UCSD-AML1 (cell line): ENCODE measurements around the gene TECTA.
"Not testable (repeated sequence)": the region's sequence is repeated elsewhere in the genome, so short reads cannot be mapped to it uniquely, and the experiment has no call there.

Experiments
- DNase-seq: peaks from one replicate; lab custom pipeline; 2025; ENCODE audit not compliant: unreplicated experiment; lab: John Stamatoyannopoulos, UW

Gene TECTA

GRCh38 chr11:121091492-121092152, 9.4 kb upstream of the TECTA start:
- DNase-seq, result no peak

DNA sequence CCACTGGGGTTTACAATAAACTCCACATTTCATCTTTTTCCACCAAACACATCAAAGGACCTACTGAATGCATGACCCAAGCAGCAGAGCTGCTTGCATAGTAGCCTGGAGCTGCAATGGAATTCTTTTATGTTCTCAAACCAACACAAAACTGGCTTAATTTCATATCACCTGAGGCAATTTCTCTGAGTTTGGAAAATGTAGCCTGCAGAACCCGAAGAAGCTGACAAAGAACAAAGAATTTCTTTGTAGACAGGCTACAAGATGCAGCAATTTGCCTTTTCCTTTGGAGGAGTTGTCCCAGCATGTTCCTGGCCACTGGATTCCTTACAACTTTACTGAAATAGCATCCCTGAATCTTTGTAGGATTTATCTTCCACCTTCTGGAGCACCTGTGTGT, 5.5 kb upstream of the TECTA start:
- DNase-seq, result no peak

DNA sequence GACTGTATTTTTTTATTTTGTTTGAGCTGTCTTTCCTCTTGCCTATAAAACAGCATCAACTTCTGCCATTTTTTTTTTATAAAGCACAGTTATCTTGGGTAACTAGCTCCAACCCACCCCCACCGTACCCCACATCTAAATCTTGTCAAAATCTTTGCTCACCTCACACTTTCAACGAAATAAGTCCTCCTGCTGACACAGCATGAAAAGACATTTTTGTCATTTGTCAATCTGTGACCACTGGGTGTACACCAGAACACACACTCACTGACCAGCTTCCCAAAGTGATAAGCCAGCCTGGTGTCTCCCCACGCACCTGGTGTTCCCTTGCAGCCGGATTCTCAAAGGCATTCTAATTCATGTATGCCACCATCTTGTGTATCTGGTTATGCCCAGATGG, 1.7 kb upstream of the TECTA start:
- DNase-seq, result no peak

DNA sequence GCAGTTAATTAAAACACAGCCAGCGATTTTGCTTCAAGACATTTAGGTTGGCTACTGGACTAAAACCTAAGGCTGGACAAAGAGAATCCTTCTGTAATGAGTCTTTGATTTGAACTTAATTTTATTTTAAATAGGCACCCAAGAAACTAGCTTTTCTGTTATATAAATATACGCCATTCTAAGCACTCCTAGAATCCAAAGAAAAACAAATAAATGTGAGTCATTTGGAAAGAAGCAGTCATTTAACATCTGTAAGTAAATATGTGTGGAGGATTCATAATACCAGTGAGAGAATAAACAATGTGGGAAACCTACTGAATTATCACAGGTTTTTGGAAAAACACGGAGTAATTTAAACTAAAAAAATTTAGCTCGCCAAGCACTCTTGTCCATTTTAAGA, 1.2 kb upstream of the TECTA start:
- DNase-seq, result no peak

DNA sequence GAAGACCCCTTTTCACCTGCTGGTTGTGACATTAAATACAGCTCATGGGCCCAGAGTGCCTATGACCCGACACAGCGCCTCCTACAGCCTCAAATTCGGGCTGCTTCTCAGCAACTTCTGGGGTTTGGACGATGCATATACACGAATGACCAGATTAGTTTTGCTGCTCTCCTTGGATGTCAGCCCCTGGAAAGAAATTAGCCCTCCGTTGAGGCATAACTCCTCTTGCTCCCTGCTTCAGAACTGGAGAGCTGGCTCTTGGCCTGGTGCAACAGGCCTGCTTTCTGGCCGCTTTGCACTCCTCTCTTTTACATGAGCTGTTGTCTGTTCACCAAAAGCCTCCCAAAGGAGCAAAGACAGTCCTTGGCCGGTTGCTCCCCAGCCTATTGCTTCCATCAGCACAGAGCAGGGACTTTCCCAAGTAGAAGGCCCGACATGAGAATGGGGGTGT, 3.3 kb downstream of the TECTA start:
- DNase-seq, result no peak

GRCh38 chr11:121105063-121105480, 4.0 kb downstream of the TECTA start:
- DNase-seq, result no peak

- no peak for DNase-seq
Measured at GRCh38 chr11:121105481-121106195, 4.6 kb downstream of the TECTA start.

DNA sequence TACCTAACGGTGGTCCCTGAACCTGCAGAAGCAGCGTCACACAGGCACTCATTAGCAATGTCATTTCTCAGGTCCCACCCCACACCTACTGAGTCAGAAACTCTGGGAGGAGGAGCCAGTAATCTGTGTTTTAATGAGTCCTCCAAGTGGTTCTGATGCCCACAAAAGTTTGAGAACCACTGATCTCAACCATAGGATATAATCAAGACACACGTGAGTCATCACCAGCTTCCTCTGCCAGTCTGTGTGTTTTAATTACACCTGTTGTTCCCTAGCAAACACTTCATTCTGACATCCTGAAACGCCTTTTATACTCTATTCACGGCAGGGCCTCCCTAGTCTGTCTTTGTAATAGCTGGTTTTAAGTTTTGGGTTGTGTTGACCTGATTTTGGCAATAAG, 5.8 kb downstream of the TECTA start:
- no peak for DNase-seq

DNA sequence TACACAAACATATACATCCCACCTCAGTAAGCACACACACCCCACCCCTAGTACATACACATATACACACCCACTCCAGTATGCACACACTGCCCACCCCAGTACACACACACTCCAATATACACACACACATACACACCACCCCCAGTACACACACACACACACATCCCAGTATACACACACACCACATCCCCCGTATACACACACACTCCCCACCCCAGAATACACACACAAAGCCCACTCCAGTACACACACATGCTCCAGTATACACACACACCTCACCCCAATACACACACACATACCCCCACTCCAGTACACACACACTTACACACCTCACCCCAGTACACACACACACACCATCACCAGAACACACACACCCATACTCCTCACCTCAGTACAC, 7.4 kb downstream of the TECTA start:
- DNase-seq, result no peak

GRCh38 chr11:121109471-121109870, 8.4 kb downstream of the TECTA start:
- no peak for DNase-seq

DNA sequence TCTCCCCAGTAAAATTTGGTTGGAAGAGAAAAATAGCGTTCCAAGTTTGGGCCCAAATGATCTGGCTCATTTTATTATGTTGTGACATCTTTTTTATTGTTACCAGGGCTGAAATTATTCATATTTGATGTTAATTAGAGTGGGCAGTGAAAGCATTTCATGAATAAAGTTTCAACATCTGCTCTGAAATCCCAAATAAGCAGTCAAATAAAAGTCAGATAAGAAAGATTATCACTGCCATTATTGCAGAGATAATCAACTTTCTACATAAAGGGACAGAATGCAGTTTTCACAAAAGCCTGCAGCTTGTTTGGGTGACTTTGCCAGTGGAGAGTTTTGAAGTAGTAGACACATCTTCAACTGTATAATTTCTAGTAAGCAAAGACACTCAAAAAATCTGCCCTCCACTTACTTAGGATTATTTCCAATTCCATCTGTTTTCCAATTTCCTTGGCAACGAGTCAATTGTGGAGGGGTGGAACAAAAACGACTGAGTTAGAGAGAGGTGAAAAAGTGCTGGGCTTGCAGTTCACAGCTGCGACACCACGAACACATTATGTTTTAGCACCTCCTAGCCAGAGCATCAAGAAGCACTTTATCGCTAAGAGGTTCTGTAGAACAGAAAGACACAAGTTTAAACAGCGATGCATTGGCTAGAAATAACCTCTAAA, 9.0 kb downstream of the TECTA start:
- DNase-seq, result no peak

DNA sequence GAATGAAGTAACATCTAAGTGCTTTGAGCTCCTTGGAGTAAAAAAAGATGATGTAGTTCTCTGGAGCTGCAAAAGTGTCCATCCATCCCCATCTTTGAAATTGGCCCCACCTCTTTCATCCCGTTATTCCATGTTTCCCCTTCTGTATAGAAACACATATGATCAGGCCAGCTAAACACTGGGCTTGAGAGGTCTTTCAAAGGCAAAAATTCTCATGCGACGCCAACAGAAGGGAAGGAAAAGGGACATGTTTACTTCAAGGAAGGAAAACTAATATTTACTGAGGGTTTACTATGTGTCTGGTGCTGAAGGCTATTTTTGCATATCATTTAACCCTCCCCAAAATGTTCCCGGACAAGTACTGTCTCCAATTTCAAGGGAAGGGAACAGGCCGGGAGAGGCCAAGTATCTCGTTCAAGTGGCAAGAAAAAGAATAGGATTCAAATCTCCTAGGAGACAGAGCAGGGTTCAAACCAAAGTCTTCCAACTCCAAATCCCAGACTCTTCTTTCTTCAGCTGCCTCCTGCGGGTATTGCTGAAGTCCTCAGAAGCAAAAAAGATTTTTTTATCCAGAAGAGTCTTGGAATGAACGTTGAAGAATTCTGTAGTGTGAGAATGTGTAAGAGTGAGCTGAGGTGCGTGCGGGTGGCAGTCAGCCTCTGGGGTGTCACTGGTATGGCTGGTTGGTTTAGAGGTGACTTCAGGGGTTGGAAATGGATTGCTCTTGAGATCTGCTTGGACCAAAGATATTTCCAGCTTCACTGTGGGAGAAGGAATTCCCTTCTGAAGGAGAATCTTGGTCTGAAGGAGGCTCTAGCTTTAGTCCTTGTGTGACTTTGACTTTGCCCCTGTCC, 10.1 kb downstream of the TECTA start:
- no peak for DNase-seq

- peak; percentile 26 for DNase-seq
Measured at GRCh38 chr11:121112498-121113455, 11.7 kb downstream of the TECTA start.

DNA sequence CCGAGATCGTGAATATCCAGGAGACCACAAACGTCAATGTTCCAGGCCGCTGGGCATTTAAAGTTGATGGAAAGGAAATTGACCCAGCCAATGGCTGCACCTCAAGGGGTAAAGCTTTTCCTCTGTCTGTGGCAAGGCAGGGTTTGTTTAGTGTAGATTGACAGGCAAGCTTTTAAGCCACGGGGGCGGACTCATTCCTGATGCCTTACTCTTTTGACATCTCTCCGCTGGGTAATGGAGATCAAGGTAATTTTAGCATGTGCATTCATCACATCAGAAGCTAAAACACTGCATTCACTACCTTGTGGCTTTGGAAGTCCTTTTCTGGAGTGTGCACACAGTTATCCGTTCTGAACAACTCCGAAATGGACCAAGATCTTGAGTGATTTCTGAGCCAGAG, 12.6 kb downstream of the TECTA start:
- no peak for DNase-seq

- DNase-seq, result not testable (repeated sequence)
Measured at GRCh38 chr11:121115024-121115423, 14.0 kb downstream of the TECTA start.

- no peak for DNase-seq
Measured at GRCh38 chr11:121117788-121118187, 16.7 kb downstream of the TECTA start.

GRCh38 chr11:121119440-121119839, 18.4 kb downstream of the TECTA start:
- DNase-seq, result no peak

GRCh38 chr11:121122328-121122727, 21.3 kb downstream of the TECTA start:
- no peak for DNase-seq

DNA sequence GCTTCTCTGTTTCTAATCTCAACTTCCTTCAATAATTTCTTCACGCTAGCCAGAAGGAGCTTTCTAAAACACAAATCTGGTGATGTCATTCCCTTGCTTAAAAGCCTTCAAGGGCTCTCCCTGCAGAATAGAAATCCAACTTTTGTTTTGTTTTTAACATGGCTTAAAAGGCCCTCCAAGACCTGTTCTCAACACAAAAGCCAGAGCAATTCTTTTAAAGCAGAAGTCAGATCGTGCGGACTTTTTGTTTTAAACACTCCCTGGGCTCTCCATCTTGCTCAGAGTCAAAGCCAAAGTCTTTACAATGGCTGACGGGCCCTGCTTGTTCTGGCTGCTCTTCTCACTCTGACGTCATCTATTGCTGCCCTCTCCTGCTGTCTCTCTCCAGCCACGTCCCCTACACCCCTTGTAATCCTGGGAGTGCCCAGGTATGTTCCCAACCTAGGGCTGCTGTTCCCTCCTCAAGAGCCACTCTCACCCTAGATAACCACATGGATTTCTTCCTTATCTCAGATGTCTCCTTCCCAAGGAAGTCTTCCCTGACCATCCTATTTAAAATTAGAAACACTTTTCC, 22.5 kb downstream of the TECTA start:
- no peak for DNase-seq

DNA sequence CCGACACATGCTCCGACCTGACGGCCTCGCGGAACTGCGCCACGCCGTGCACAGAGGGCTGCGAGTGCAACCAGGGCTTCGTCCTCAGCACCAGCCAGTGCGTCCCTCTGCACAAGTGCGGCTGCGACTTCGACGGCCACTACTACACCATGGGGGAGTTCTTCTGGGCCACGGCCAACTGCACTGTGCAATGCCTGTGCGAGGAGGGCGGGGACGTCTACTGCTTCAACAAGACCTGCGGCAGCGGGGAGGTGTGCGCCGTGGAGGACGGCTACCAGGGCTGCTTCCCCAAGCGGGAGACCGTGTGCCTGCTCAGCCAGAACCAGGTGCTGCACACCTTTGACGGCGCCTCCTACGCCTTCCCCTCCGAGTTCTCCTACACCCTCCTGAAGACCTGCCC, 26.8 kb downstream of the TECTA start:
- DNase-seq, result no peak
